Esophagus mucosa (tissue), 1 donor: ENCODE results near the gene MXRA8. TPM values are rescaled to one million over a fixed set of nuclear protein-coding genes. Genes with fewer than 3 reads are reported as not detected.
"Not testable (repeated sequence)": the region's sequence is repeated elsewhere in the genome, so short reads cannot be mapped to it uniquely, and the experiment has no call there.

ENCODE experiments used
- ATAC-seq: fragments of 200-7000 bp; cut with Tn5 transposase; one replicate; pipeline ENCODE4 v1.9.1; 2020
- total RNA-seq: library from RNA; stranded (reverse); gene quantifications from one replicate; pipeline ENCODE4 v1.2.4, GENCODE V29; 2023
- donor health status: DM: yes; HTN: yes; CAD: no.

The MXRA8 gene
- total RNA-seq: 2.0 TPM

GRCh38 chr1:1358433-1359271 lies at the start of gene MXRA8:
MXRA8 (minus strand) TSS chr1:1358555; CDS start chr1:1358504, 51 bp downstream.
- ATAC-seq: no peak

GRCh38 chr1:1407636-1408318 lies 49.4 kb upstream of the MXRA8 start:
- ATAC-seq: peak; percentile 4

- peak; percentile 95 for ATAC-seq
These were observed 48.7 kb upstream of the MXRA8 start, which contains the start of gene MRPL20 for GRCh38 chr1:1406821-1407635. MRPL20 (minus strand) TSS chr1:1407293; CDS start chr1:1407217, 76 bp downstream.

- ATAC-seq: peak; percentile 9
These were observed 47.9 kb upstream of the MXRA8 start for GRCh38 chr1:1406101-1406820.

GRCh38 chr1:1403653-1404052 lies 45.3 kb upstream of the MXRA8 start:
- no peak for ATAC-seq

- not testable (repeated sequence) for ATAC-seq
These were observed 44.6 kb upstream of the MXRA8 start for GRCh38 chr1:1402901-1403392.

- peak; percentile 29 for ATAC-seq
These were observed 43.9 kb upstream of the MXRA8 start for GRCh38 chr1:1402072-1402900.

GRCh38 chr1:1401457-1402010 lies 43.2 kb upstream of the MXRA8 start:
- no peak for ATAC-seq

- no peak for ATAC-seq
These were observed 42.5 kb upstream of the MXRA8 start for GRCh38 chr1:1400576-1401456.

- peak; percentile 4 for ATAC-seq
These were observed 41.7 kb upstream of the MXRA8 start for GRCh38 chr1:1399872-1400575.

GRCh38 chr1:1399187-1399871 lies 41.0 kb upstream of the MXRA8 start, which contains the start of gene CCNL2:
CCNL2 (minus strand) TSS chr1:1399335; CDS start chr1:1399306, 29 bp downstream.
- peak; percentile 96 for ATAC-seq

- peak; percentile 0 for ATAC-seq
These were observed 40.4 kb upstream of the MXRA8 start for GRCh38 chr1:1398677-1399186.

- ATAC-seq: peak; percentile 8
These were observed 39.6 kb upstream of the MXRA8 start for GRCh38 chr1:1397839-1398523.

GRCh38 chr1:1395166-1395565 lies 36.8 kb upstream of the MXRA8 start:
- no peak for ATAC-seq

GRCh38 chr1:1394116-1394515 lies 35.8 kb upstream of the MXRA8 start:
- no peak for ATAC-seq

GRCh38 chr1:1393428-1393827 lies 35.1 kb upstream of the MXRA8 start:
- no peak for ATAC-seq

GRCh38 chr1:1393014-1393413 lies 34.7 kb upstream of the MXRA8 start:
- ATAC-seq: no peak
